HepG2 (cell line): ENCODE data around the gene HOXD8. TPM values are rescaled to one million over a fixed set of nuclear protein-coding genes. Genes with fewer than 3 reads are reported as not detected.

ENCODE experiments used
- ATAC-seq: fragments of 200-7000 bp; cut with Tn5 transposase; 3 replicates; pipeline ENCODE4 v1.9.1; 2020; ENCODE audit warnings: mild to moderate bottlenecking, moderate library complexity
- BruUV-seq: library from RNA; stranded (reverse); fragments of 400-500 nt; replicated peaks from 2 replicates; lab custom pipeline; 2021; lab: Mats Ljungman, UMichigan
- CTCF ChIA-PET: fragments of 300-600 bp; formaldehyde crosslinking; extraction: SDS; loops from one replicate; lab custom pipeline; 2021; ENCODE audit warnings: low total read pairs, inconsistent platforms, low intra/inter-chr PET ratio; lab: Yijun Ruan, JAX
- POLR2A ChIA-PET: fragments of 350-600 bp; sonication (Branson Sonifier 250); formaldehyde crosslinking; loops from one replicate; lab custom pipeline; 2020; ENCODE audit warnings: antibody characterized with exemption, inconsistent platforms; lab: Yijun Ruan, JAX
- DNase-seq: peaks from one replicate; pipeline ENCODE4 v3.0.0-alpha.2; 2015; ENCODE audit warnings: low spot score
- FAIRE-seq: peaks from 3 replicates; lab custom pipeline; 2011; peaks lifted over from hg19 to GRCh38; lab: Jason Lieb, UNC
- H2AFZ ChIP-seq: one replicate; pipeline ENCODE4 v1.6.1; 2011; ENCODE audit warnings: low read length, inconsistent platforms
- H3K27ac ChIP-seq: fragments of 300-600 bp; 3 replicates; pipeline ENCODE4 v1.8.0; 2011; ENCODE audit warnings: mixed run types, mild to moderate bottlenecking, mixed read lengths, low read length, inconsistent platforms; ENCODE audit not compliant: insufficient read depth; ENCODE audit errors: extremely low read length
- H3K27me3 ChIP-seq, 2 experiments: fragments of 200-600 bp in 1 of 2; 2 replicates in 1 of 2; 3 replicates in 1 of 2; pipeline versions ENCODE4 v1.6.0 to v1.8.0; 2011; ENCODE audit warnings: low read length in 2 of 2, mild to moderate bottlenecking in 2 of 2, moderate library complexity in 2 of 2, inconsistent platforms in 1 of 2; ENCODE audit not compliant: insufficient read depth in 2 of 2, control insufficient read depth in 1 of 2
- H3K36me3 ChIP-seq, 2 experiments: fragments of 200-600 bp in 1 of 2; replicated peaks in 1 of 2; 2 replicates in 1 of 2; 3 replicates in 1 of 2; pipeline versions ENCODE4 v1.5.1 to v1.8.0; 2011; ENCODE audit warnings: low read length in 2 of 2, inconsistent platforms in 1 of 2; ENCODE audit not compliant: insufficient read depth in 2 of 2, control insufficient read depth in 1 of 2
- H3K4me1 ChIP-seq: 2 replicates; pipeline ENCODE4 v1.5.1; 2012; ENCODE audit warnings: low read length, inconsistent platforms; ENCODE audit not compliant: insufficient read depth
- H3K4me2 ChIP-seq: 2 replicates; pipeline ENCODE4 v1.6.0; 2011; ENCODE audit warnings: low read depth, low read length, inconsistent platforms
- H3K4me3 ChIP-seq, 3 experiments: fragments of 200-600 bp in 1 of 3; sonication (generic), shearing (Covaris generic) in 1 of 3; replicated peaks in 1 of 3; 2 replicates each; pipeline ENCODE4 v1.5.1; 2011 to 2016; ENCODE audit warnings: low read length in 3 of 3, inconsistent platforms in 2 of 3, low read depth in 2 of 3, mild to moderate bottlenecking in 2 of 3, control low read depth in 1 of 3, mixed read lengths in 1 of 3; ENCODE audit not compliant: insufficient read depth in 1 of 3
- H3K79me2 ChIP-seq: one replicate; pipeline ENCODE4 v1.6.1; 2011; ENCODE audit warnings: low read length, inconsistent platforms; ENCODE audit not compliant: insufficient read depth
- H3K9ac ChIP-seq: 2 replicates; pipeline ENCODE4 v1.6.0; 2011; ENCODE audit warnings: mild to moderate bottlenecking, low read depth, low read length, inconsistent platforms; ENCODE audit not compliant: insufficient read depth
- H3K9me3 ChIP-seq: 2 replicates; pipeline ENCODE4 v1.5.1; 2012; ENCODE audit warnings: mild to moderate bottlenecking, low read length
- H4K20me1 ChIP-seq: 2 replicates; pipeline ENCODE4 v1.6.0; 2011; ENCODE audit warnings: inconsistent platforms, mild to moderate bottlenecking, low read length, moderate library complexity; ENCODE audit not compliant: insufficient read depth
- CHD4 ChIP-seq: fragments of 200-600 bp; sonication (generic); IDR thresholded peaks from 2 replicates; pipeline ENCODE4 v1.7.0; 2017; ENCODE audit warnings: mild to moderate bottlenecking, low read length, borderline replicate concordance
- EED ChIP-seq: sonication (generic); formaldehyde crosslinking; IDR thresholded peaks from 2 replicates; pipeline ENCODE4 v1.5.0; 2020; ENCODE audit warnings: mild to moderate bottlenecking, missing genetic modification reagents
- NFATC3 ChIP-seq: sonication (generic); formaldehyde crosslinking; IDR thresholded peaks from 2 replicates; pipeline ENCODE4 v1.5.1; 2020; ENCODE audit warnings: mild to moderate bottlenecking, missing genetic modification reagents
- PITX1 ChIP-seq: sonication (generic); formaldehyde crosslinking; IDR thresholded peaks from 2 replicates; pipeline ENCODE4 v1.5.1; 2020; ENCODE audit warnings: mild to moderate bottlenecking, missing genetic modification reagents
- POLR2A ChIP-seq, 2 experiments: IDR thresholded peaks; 2 replicates each; pipeline ENCODE4 v1.6.1; 2011; ENCODE audit warnings: low read depth in 2 of 2, low read length in 2 of 2, mild to moderate bottlenecking in 1 of 2, moderate library complexity in 1 of 2; ENCODE audit not compliant: insufficient read depth in 1 of 2
- SIN3B ChIP-seq: fragments of 150-350 bp; IDR thresholded peaks from 2 replicates; pipeline ENCODE4 v1.6.1; 2014; ENCODE audit warnings: low read length
- TOE1 ChIP-seq: sonication (generic); formaldehyde crosslinking; IDR thresholded peaks from 2 replicates; pipeline ENCODE4 v1.4.0; 2020; ENCODE audit warnings: mild to moderate bottlenecking, missing genetic modification reagents
- ZNF101 ChIP-seq: sonication (generic); formaldehyde crosslinking; IDR thresholded peaks from 2 replicates; pipeline ENCODE4 v1.4.0; 2020; ENCODE audit warnings: mild to moderate bottlenecking, low read depth, missing genetic modification reagents, borderline replicate concordance
- ZNF720 ChIP-seq: sonication (generic); formaldehyde crosslinking; IDR thresholded peaks from 2 replicates; pipeline ENCODE4 v1.4.0; 2020; ENCODE audit warnings: missing genetic modification reagents
- ZNF75D ChIP-seq: sonication (generic); formaldehyde crosslinking; IDR thresholded peaks from 2 replicates; pipeline ENCODE4 v1.8.1; 2023; ENCODE audit warnings: missing genetic modification reagents, mild to moderate bottlenecking, borderline replicate concordance
- in situ Hi-C: cut with HindIII; loops from 2 replicates; pipeline ENCODE4 v1.10.0; 2017; ENCODE audit warnings: low pct_unique_long_range_greater_than_20kb; ENCODE audit not compliant: extremely low pct_ligation_motif_present
- intact Hi-C: fragments of 100-400 bp; cut with micrococcal nuclease; formaldehyde crosslinking; loops from one replicate; pipeline ENCODE4 v1.10.0; 2022; ENCODE audit not compliant: unreplicated experiment
- polyA plus RNA-seq, 8 experiments: library from polyadenylated mRNA; depleted of rRNA in 3 of 8; stranded (reverse) in 7 of 8; unstranded in 1 of 8; fragments of >200 nt; fragmentation: Illumina TruSeq in 4 of 8; extraction: Trizol in 4 of 8; gene quantifications; 2 replicates each; pipeline versions ENCODE4 v1.2.1 to v1.2.3, GENCODE V29; 2011 to 2016; ENCODE audit warnings: low read depth in 4 of 8, missing spikeins in 1 of 8, mixed read lengths in 1 of 8; ENCODE audit not compliant: insufficient read depth in 1 of 8
- total RNA-seq, 5 experiments: library from RNA; depleted of rRNA; stranded (reverse); fragments of >200 nt; fragmentation: Illumina TruSeq; extraction: Trizol; gene quantifications; 2 replicates each; pipeline ENCODE4 v1.2.3, GENCODE V29; 2016; ENCODE audit warnings: low read depth in 1 of 5
- TF ChIP-seq, protein P1 (sequence below): sonication (generic); formaldehyde crosslinking; IDR thresholded peaks from 2 replicates; pipeline ENCODE4 v1.4.0; 2020; ENCODE audit warnings: missing genetic modification reagents, borderline replicate concordance
- TF ChIP-seq, protein P2 (sequence below): sonication (generic); formaldehyde crosslinking; IDR thresholded peaks from 2 replicates; pipeline ENCODE4 v1.4.0; 2020; ENCODE audit warnings: missing genetic modification reagents, mild to moderate bottlenecking, borderline replicate concordance
- TF ChIP-seq, protein P3 (sequence below): sonication (generic); formaldehyde crosslinking; IDR thresholded peaks from 2 replicates; pipeline ENCODE4 v1.8.0; 2022; ENCODE audit warnings: missing genetic modification reagents, mild to moderate bottlenecking, moderate library complexity, borderline replicate concordance
- TF ChIP-seq, protein P4 (sequence below): sonication (generic); formaldehyde crosslinking; IDR thresholded peaks from 2 replicates; pipeline ENCODE4 v1.5.1; 2020; ENCODE audit warnings: missing genetic modification reagents, mild to moderate bottlenecking, borderline replicate concordance

The HOXD8 gene
- total and polyA plus RNA-seq, 2 of the 13 experiments (the other 11 are each of a cell fraction or from before 2014, with no cell fraction given) = not detected

DNA sequence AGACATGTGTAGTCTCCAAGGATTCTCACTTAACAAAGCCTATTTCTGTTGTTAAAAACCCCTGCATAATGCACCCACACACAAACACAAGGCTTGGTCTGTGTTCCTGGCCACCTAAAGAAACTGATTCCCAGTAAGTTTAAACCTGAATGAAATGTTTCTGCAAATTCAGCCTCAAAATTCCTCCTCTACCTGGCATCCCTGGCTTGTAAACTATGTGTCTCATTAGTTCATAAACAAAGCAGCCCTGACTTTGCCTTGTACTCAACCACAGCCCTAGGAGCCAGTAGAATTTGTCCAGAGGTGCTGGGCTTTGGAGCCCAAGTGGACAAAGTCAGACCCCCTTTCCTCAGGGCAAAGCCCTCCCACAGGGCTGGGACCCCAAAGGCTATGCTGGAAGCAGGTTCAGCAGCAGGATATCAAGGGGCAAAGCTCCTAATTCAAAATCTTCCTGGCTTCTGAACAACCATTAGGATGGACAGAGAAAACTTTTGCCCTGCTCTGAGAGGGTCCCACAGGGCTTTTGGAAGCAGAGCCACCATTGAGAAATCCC is 39.6 kb upstream of the HOXD8 start:
- peaks cover 22 to 94% of the 10 kb centered on the region in 2 experiments for H3K27me3 ChIP-seq
- CTCF ChIA-PET = no interaction called here
- TF ChIP-seq, protein P1, sequence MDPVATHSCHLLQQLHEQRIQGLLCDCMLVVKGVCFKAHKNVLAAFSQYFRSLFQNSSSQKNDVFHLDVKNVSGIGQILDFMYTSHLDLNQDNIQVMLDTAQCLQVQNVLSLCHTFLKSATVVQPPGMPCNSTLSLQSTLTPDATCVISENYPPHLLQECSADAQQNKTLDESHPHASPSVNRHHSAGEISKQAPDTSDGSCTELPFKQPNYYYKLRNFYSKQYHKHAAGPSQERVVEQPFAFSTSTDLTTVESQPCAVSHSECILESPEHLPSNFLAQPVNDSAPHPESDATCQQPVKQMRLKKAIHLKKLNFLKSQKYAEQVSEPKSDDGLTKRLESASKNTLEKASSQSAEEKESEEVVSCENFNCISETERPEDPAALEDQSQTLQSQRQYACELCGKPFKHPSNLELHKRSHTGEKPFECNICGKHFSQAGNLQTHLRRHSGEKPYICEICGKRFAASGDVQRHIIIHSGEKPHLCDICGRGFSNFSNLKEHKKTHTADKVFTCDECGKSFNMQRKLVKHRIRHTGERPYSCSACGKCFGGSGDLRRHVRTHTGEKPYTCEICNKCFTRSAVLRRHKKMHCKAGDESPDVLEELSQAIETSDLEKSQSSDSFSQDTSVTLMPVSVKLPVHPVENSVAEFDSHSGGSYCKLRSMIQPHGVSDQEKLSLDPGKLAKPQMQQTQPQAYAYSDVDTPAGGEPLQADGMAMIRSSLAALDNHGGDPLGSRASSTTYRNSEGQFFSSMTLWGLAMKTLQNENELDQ = no peak
- TF ChIP-seq PITX1 (no peak), SIN3B (no peak), ZNF720 (CRISPR knock-in tag) (no peak), ZNF101 (CRISPR knock-in tag) (no peak), CHD4 (no peak), POLR2A (IDR thresholded peaks at IDR 0.05; ENCODE audit: insufficient read depth in 1 of 2, low read depth in 2 of 2, low read length in 2 of 2) (no peak), TOE1 (CRISPR knock-in tag) (no peak), NFATC3 (CRISPR knock-in tag) (no peak), EED (CRISPR knock-in tag) (no peak), ZNF75D (CRISPR knock-in tag) (no peak)
- TF ChIP-seq, protein P2, sequence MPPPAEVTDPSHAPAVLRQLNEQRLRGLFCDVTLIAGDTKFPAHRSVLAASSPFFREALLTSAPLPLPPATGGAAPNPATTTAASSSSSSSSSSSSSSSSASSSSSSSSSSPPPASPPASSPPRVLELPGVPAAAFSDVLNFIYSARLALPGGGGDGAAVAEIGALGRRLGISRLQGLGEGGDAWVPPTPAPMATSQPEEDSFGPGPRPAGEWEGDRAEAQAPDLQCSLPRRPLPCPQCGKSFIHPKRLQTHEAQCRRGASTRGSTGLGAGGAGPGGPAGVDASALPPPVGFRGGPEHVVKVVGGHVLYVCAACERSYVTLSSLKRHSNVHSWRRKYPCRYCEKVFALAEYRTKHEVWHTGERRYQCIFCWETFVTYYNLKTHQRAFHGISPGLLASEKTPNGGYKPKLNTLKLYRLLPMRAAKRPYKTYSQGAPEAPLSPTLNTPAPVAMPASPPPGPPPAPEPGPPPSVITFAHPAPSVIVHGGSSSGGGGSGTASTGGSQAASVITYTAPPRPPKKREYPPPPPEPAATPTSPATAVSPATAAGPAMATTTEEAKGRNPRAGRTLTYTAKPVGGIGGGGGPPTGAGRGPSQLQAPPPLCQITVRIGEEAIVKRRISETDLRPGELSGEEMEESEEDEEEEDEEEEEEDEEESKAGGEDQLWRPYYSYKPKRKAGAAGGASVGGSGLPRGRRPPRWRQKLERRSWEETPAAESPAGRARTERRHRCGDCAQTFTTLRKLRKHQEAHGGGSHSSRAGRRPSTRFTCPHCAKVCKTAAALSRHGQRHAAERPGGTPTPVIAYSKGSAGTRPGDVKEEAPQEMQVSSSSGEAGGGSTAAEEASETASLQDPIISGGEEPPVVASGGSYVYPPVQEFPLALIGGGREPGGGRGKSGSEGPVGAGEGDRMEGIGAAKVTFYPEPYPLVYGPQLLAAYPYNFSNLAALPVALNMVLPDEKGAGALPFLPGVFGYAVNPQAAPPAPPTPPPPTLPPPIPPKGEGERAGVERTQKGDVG (CRISPR knock-in tag) = no peak
- TF ChIP-seq, protein P3, sequence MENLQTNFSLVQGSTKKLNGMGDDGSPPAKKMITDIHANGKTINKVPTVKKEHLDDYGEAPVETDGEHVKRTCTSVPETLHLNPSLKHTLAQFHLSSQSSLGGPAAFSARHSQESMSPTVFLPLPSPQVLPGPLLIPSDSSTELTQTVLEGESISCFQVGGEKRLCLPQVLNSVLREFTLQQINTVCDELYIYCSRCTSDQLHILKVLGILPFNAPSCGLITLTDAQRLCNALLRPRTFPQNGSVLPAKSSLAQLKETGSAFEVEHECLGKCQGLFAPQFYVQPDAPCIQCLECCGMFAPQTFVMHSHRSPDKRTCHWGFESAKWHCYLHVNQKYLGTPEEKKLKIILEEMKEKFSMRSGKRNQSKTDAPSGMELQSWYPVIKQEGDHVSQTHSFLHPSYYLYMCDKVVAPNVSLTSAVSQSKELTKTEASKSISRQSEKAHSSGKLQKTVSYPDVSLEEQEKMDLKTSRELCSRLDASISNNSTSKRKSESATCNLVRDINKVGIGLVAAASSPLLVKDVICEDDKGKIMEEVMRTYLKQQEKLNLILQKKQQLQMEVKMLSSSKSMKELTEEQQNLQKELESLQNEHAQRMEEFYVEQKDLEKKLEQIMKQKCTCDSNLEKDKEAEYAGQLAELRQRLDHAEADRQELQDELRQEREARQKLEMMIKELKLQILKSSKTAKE (CRISPR knock-in tag) = no peak
- TF ChIP-seq, protein P4, sequence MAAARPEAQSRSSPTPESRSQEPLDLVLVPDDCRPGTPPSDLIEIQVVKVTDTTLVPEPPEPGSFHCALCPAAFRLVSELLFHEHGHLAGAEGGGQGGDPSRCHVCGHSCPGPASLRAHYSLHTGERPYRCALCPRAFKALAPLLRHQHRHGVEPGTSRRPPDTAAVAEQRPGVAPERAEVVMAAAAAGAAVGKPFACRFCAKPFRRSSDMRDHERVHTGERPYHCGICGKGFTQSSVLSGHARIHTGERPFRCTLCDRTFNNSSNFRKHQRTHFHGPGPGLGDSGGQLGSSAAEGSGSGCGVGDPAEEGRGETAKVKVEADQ (CRISPR knock-in tag) = no peak

More for the DNA sequence above, 39.6 kb upstream of the HOXD8 start:
- no peak for FAIRE-seq
- Histone ChIP-seq H3K4me1 (peaks cover 25% of the 10 kb centered on the region), H3K79me2 (no peaks in the 10 kb centered on the region), H3K9me3 (no peaks in the 10 kb centered on the region), H2AFZ (no peak overlapping the region), H3K4me2 (no peak overlapping the region), H3K36me3 (no peaks in the 10 kb centered on the region), H3K4me3 (no peak overlapping the region), H3K9ac (no peak overlapping the region), H4K20me1 (no peaks in the 10 kb centered on the region), H3K27ac (no peak overlapping the region)
- no peak for ATAC-seq
- intact Hi-C loops = loop anchor here (2.0 kb wide), 1 partner anchor 675 kb away; no protein-coding TSS in a partner anchor
- in situ Hi-C loops = no loop called here
- no TSS peak for BruUV-seq
- DNase-seq = no peak
- POLR2A ChIA-PET = no interaction called here
